Heart left ventricle (tissue), 16 donors: ENCODE results near the gene BANF1. TPM values are rescaled to one million over a fixed set of nuclear protein-coding genes. Genes with fewer than 3 reads are reported as not detected.

Experiments used
- ATAC-seq, 4 donors: fragments of 200-7000 bp; cut with Tn5 transposase; one replicate each; pipeline ENCODE4 v1.9.1; 2020 to 2022; ENCODE audit warnings: moderate library complexity in 4 of 4, mild to moderate bottlenecking in 3 of 4, moderate number of reproducible peaks in 1 of 4
- DNase-seq, 5 donors: peaks; one replicate each; pipeline ENCODE4 v3.0.0-alpha.2; 2020
- H3K27ac ChIP-seq, 12 donors: fragments of 200-600 bp; sonication (generic) in 4 of 12; one replicate each; pipeline versions ENCODE4 v1.5.0 to v1.8.0; 2016 to 2022; ENCODE audit warnings: mild to moderate bottlenecking in 2 of 12
- H3K27me3 ChIP-seq, 9 donors: fragments of 200-600 bp; sonication (generic) in 2 of 9; one replicate each; pipeline versions ENCODE4 v1.5.1 to v1.8.0; 2016 to 2022; ENCODE audit warnings: mild to moderate bottlenecking in 3 of 9
- H3K36me3 ChIP-seq, 9 donors: fragments of 200-600 bp; sonication (generic) in 2 of 9; one replicate each; pipeline versions ENCODE4 v1.5.0 to v1.8.0; 2018 to 2022; ENCODE audit warnings: mild to moderate bottlenecking in 2 of 9
- H3K4me1 ChIP-seq, 12 donors: fragments of 200-600 bp; sonication (generic) in 4 of 12; one replicate each; pipeline versions ENCODE4 v1.5.0 to v1.8.0; 2016 to 2022; ENCODE audit warnings: mild to moderate bottlenecking in 3 of 12
- H3K4me3 ChIP-seq, 12 donors: fragments of 200-600 bp; sonication (generic) in 4 of 12; one replicate each; pipeline versions ENCODE4 v1.5.0 to v1.8.0; 2017 to 2022; ENCODE audit warnings: mild to moderate bottlenecking in 9 of 12, moderate library complexity in 4 of 12
- H3K9me3 ChIP-seq, 12 donors: fragments of 200-600 bp; sonication (generic) in 4 of 12; one replicate each; pipeline versions ENCODE4 v1.5.0 to v1.8.0; 2016 to 2022; ENCODE audit warnings: mild to moderate bottlenecking in 1 of 12
- POLR2A ChIP-seq, 2 donors: fragments of 450-650 bp; IDR thresholded peaks; one replicate each; pipeline ENCODE4 v1.6.1; 2017; ENCODE audit warnings: antibody characterized with exemption in 2 of 2, mild to moderate bottlenecking in 2 of 2, moderate library complexity in 2 of 2
- WGBS, 4 donors: extraction: QIAGEN DNeasy Blood & Tissue Kit in 2 of 4; methylation state at CpG; one replicate each; pipeline versions ENCODE4 v1.1.5 to v1.1.7; 2013 to 2018; 5-methylcytosine and 5-hydroxymethylcytosine counted together
- intact Hi-C, 10 donors: fragments of 100-400 bp; cut with DNase I; formaldehyde crosslinking; loops; one replicate each; pipeline versions ENCODE4 v1.11.1 to v1.14.2; 2022
- polyA plus RNA-seq, 2 donors: library from polyadenylated mRNA; stranded (reverse); fragments of 200-250 nt; gene quantifications; one replicate each; pipeline ENCODE4 v1.2.3, GENCODE V29; 2013
- total RNA-seq, 9 donors: library from RNA; depleted of rRNA in 2 of 9; stranded (reverse); fragments of >200 nt in 2 of 9; fragmentation: NEBNext Ultra II Directional in 3 of 9; extraction: Animal tissue kit (Norgen Biotek cat#: 25700) in 3 of 9; gene quantifications; one replicate each; pipeline versions ENCODE4 v1.1.0 to v1.2.4, GENCODE V29; 2016 to 2023
- TF ChIP-seq, protein P1 (sequence below), 12 donors: fragments of 200-600 bp; sonication (generic) in 4 of 12; IDR thresholded peaks; one replicate each; pipeline versions ENCODE4 v1.5.0 to v1.8.0; 2018 to 2022; ENCODE audit warnings: antibody characterized with exemption in 12 of 12, mild to moderate bottlenecking in 5 of 12
- donor health status: ischemic (EF 13 %, LVEDD 7.1; RV severe dilation, severe dysfunction).
- donor health status: healthy with polysubstance abuse.
- donor health status: DM: no; HTN: yes; CAD: no.
- donor health status: DM: no; HTN: no; CAD: no.
- donor health status: ischemic (EF 25% LVEDD 6.9; RV normal size, moderate dysfunction).
- donor health status: ischemic (EF 25% LVEDD 5.7; RV mildly dilated, moderate dysfunction).
- donor health status: healthy.
- donor health status: DM: yes; HTN: yes; CAD: no.
- donor health status: ischemic (EF 35%, LVEDD 5.7; RV mildly dilated, moderate dysfunction).
- donor health status: nonischemic (EF 11% LVEDD 7.7; RV severe dilation, severe dysfunction).
- donor health status: DM: yes; HTN: yes; CAD: no.
- donor health status: PGD.
- donor health status: ischemic (EF 29% LVEDD 5.4; RV normal size, mild dysfunction).
- donor health status: nonischemic (EF 23%, LVEDD 6.1; RV moderate dilation, normal function).

Gene BANF1
- total and polyA plus RNA-seq, 11 donors = 68.7 to 345 (median 199) TPM

DNA sequence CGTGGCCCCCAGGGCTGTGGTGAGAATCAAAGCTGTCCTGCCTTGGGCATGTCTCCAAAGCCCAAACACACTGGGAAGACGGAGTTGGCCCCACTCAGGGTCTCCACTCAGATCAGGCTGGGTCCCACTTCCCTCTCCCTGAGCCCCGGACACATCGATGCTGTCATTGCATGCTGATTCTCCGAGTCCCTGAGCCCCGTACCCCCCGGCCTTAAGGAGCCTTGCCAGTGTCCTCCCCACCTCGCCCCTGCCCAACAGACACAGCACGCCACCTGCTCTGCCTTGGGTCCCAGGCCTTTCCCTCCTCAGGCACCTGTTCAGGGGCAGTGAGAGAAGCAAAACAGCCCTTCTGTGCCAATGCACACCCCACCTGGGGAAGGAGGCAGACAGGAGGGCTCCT is 15.0 kb upstream of the BANF1 start:
- Histone ChIP-seq H3K27me3 (no peaks in the 10 kb centered on the region), H3K4me1 (peaks cover 0 to 6% (median 0%) of the 10 kb centered on the region in 12 donors), H3K4me3 (no peak overlapping the region), H3K9me3 (no peaks in the 10 kb centered on the region), H3K36me3 (no peaks in the 10 kb centered on the region), H3K27ac (no peak overlapping the region)
- ATAC-seq (no peak), DNase-seq (no peak)
- WGBS, 4 donors = 77 to 86% (median 81%) methylated on average over 9 of the region's 9 CpGs
- TF ChIP-seq, protein P1, sequence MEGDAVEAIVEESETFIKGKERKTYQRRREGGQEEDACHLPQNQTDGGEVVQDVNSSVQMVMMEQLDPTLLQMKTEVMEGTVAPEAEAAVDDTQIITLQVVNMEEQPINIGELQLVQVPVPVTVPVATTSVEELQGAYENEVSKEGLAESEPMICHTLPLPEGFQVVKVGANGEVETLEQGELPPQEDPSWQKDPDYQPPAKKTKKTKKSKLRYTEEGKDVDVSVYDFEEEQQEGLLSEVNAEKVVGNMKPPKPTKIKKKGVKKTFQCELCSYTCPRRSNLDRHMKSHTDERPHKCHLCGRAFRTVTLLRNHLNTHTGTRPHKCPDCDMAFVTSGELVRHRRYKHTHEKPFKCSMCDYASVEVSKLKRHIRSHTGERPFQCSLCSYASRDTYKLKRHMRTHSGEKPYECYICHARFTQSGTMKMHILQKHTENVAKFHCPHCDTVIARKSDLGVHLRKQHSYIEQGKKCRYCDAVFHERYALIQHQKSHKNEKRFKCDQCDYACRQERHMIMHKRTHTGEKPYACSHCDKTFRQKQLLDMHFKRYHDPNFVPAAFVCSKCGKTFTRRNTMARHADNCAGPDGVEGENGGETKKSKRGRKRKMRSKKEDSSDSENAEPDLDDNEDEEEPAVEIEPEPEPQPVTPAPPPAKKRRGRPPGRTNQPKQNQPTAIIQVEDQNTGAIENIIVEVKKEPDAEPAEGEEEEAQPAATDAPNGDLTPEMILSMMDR (IDR thresholded peaks at IDR 0.05) = no peak
- no peak for TF ChIP-seq POLR2A (IDR thresholded peaks at IDR 0.05)
- intact Hi-C loops = loop anchor here in 9 of 10 donors (5.0 to 10.0 kb wide), 8 partner anchors 103 to 283 kb away; partner anchors contain the start of genes KAT5 (in 5 of the 9), AP5B1 (in 2 of the 9) and FIBP (in 2 of the 9)

DNA sequence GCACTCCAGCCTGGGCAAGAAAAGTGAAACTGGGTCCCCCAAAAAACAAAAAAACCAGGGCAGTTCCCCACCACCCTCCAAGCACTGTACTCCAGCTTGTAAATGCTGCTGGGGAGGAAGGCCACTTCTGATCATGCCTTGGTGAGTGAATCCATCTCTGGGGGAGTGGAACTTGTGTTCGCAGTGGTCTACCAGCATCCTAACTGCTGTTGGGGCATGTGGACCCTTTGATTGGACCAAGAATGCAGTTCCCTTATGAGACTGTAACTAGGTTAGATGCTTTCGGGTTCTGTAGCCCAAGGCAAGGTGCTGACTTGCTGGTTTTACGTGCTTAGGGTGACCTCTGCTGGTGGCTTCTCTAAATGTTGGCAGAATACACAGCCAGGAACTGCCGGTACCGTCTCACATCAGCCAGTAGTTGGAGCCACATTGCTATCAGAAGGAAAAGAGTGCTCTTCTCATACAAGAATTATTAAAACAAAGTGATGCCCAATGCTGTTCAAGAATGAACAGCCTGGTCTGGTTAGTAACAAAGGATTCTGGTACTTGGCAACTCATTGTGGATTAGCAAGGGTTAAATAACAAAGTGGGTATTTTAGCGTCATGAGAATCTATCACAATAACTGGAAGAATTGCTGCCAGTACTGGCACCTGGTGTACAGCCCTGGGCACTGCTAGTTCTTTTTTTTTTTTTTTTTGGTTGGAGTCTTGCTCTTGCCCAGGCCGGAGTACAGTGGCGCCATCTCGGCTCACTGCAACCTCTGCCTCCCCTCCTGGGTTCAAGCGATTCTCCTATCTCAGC is 13.3 kb upstream of the BANF1 start:
- H3K36me3 ChIP-seq = no peaks in the 10 kb centered on the region
- ATAC-seq = peak; percentile 95 to 98 (median 98)
- no peak overlapping the region for H3K4me3 ChIP-seq
- peaks cover 0 to 6% (median 0%) of the 10 kb centered on the region in 12 donors for H3K4me1 ChIP-seq
- peak in 4 of 5 donors; percentile 86 to 89 (median 88) for DNase-seq
- TF ChIP-seq, protein P1 (IDR thresholded peaks at IDR 0.05) = peak; percentile 85 to 98 (median 92)
- TF ChIP-seq POLR2A (IDR thresholded peaks at IDR 0.05) = no peak
- no peaks in the 10 kb centered on the region for H3K9me3 ChIP-seq
- peak overlapping the region in 1 of 12 donors; percentile 43 for H3K27ac ChIP-seq
- intact Hi-C loops = loop anchor here (1.0 to 10.0 kb wide), 12 partner anchors 104 to 284 kb away; partner anchors contain the start of genes KAT5 (in 5 of the 10), AP5B1 (in 3 of the 10) and FIBP (in 2 of the 10)
- no peaks in the 10 kb centered on the region for H3K27me3 ChIP-seq
- 24 to 29% (median 24%) methylated on average over 10 of the region's 10 CpGs for WGBS, 4 donors

GRCh38 chr11:65992056-65992455 is 10.2 kb upstream of the BANF1 start:
- DNase-seq (no peak), ATAC-seq (no peak)
- H3K36me3 ChIP-seq = peaks cover 0 to 17% (median 9%) of the 10 kb centered on the region in 9 donors
- peaks cover 0 to 6% (median 0%) of the 10 kb centered on the region in 12 donors for H3K4me1 ChIP-seq
- WGBS, 4 donors = 73 to 85% (median 79%) methylated on average over 5 of the region's 5 CpGs
- no peaks in the 10 kb centered on the region for H3K9me3 ChIP-seq
- no peaks in the 10 kb centered on the region for H3K27me3 ChIP-seq
- no peak overlapping the region for H3K4me3 ChIP-seq
- intact Hi-C loops = loop anchor here in 1 of 10 donors (10.0 kb wide), 1 partner anchor 447 kb away; no protein-coding TSS in a partner anchor
- TF ChIP-seq POLR2A (IDR thresholded peaks at IDR 0.05) = no peak
- TF ChIP-seq, protein P1 (IDR thresholded peaks at IDR 0.05) = no peak
- no peak overlapping the region for H3K27ac ChIP-seq

GRCh38 chr11:65997286-65997685 is 5.0 kb upstream of the BANF1 start:
- no peak for DNase-seq
- Histone ChIP-seq H3K4me3 (no peak overlapping the region), H3K36me3 (peaks cover 0 to 51% (median 42%) of the 10 kb centered on the region in 9 donors), H3K27ac (no peak overlapping the region), H3K9me3 (no peaks in the 10 kb centered on the region), H3K4me1 (peaks cover 0 to 17% (median 14%) of the 10 kb centered on the region in 12 donors), H3K27me3 (no peaks in the 10 kb centered on the region)
- no peak for ATAC-seq
- intact Hi-C loops = loop anchor here in 3 of 10 donors (5.0 to 10.0 kb wide), 3 partner anchors 35 to 452 kb away; partner anchors contain the start of gene SART1 (in 2 of the 3)
- WGBS, 4 donors = 68 to 81% (median 76%) methylated on average over 2 of the region's 2 CpGs
- TF ChIP-seq, protein P1 (IDR thresholded peaks at IDR 0.05) = no peak
- no peak for TF ChIP-seq POLR2A (IDR thresholded peaks at IDR 0.05)
